Hematopoietic multipotent progenitor cell treated with erythropoietin and hydrocortisone succinate and interleukin-3 and kit ligand, for 8 days (in vitro differentiated cells): ENCODE measurements around the gene ZFPM1.
"Not testable (repeated sequence)": the region's sequence is repeated elsewhere in the genome, so short reads cannot be mapped to it uniquely, and the experiment has no call there.

Source experiments
- DNase-seq: peaks from one replicate; pipeline ENCODE4 v3.0.0-alpha.2; 2015

The ZFPM1 gene

DNA sequence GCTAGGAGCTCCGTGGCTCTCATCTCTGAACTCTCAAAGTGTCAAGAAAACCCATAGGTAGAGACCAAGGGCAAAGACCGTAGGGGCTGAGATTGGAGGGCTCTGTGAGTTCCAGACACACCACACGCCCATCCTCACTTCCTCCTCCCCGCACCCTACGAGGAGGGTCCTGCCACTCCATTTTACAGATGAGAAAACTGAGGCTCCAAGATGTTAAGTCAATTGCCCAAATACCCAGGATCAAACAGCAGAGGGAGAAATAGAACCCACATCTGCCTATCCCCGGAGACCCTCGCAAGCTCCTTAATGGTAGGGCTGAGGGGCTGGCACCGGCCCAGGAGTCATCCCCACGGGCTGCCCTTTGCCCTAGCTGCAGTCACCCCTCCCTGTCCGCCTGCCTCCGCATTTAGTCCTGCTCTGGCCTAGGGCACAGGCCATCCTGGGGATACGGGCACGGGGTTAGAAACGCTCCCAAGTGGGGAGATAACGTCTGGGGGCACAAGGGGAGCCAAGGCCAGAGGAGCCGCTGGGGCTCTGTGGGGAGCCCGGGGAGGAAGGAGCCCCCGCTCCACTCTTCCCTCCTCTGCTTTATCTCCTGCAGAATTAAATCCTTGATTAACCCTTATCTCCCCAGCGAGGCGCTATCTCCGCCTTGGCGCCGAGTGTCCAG lies 63.0 kb downstream of the ZFPM1 start:
- DNase-seq, result no peak

GRCh38 chr16:88516601-88517061 lies 63.6 kb downstream of the ZFPM1 start:
- no peak for DNase-seq

DNA sequence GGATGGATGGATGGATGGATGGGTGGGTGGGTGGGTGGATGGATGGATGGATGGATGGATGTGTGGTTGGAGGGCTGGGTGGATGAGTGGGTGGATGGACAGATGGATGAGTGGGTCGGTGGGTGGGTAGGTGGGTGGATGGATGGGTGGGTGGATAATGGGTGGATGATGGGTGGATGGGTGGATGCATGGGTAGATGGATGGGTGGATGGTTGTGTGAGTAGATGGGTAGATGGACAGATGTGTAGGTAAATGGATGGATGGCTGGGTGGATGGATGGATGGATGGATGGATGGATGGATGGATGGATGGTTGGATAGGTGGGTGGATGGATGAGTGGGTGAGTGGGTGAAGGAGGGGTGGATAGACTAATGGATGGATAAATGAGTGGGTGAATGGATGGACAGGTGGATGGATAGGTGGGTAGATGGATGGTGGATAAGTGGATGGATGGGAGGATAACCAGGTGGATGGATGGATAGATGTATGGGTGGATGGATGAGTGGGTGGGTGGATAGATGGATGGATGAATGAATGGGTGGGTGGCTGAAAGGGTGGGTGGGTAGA lies 64.2 kb downstream of the ZFPM1 start:
- DNase-seq, result not testable (repeated sequence)

- DNase-seq, result not testable (repeated sequence)
Measured at GRCh38 chr16:88518411-88519111, 65.5 kb downstream of the ZFPM1 start.

DNA sequence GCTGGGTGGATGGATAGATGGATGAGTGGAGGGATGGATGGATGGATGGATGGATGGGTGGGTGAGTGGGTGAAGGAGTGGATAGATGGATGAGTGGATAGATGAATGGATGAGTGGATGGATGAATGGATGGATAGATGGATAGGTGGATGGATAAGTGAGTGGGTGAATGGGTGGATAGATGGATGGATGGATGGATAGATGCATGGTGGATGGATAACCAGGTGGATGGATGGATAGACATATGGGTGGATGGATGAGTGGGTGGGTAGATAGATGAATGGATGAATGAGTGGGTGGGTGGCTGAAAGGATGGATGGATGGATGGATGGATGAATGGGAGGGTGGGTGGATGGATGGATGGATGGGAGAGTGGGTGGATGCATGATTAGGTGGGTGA lies 66.2 kb downstream of the ZFPM1 start:
- DNase-seq, result no peak

DNA sequence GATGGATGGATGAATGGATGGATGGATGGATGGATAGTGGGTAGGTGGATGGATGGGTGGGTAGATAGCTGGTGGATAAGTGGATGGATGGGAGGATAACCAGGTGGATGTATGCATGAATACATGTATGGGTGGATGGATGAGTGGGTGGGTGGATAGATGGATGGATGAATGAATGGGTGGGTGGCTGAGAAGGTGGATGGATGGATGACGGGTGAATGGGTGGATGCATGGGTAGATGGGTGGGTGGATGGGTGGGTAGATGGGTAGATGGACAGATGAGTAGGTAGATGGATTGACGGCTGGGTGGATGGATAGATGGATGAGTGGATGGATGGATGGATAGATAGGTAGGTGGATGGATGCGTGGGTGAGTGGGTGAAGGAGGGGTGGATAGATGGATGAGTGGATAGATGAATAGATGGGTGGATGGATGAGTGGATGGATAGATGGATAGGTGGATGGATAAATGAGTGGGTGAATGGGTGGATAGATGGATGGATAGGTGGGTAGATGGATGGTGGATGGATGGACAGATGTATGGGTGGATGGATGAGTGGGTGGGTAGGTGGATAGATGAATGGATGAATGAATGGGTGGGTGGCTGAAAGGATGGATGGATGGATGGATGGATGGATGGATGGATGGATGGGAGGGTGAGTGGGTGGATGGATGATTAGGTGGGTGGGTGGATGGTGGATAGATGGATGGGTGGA lies 67.0 kb downstream of the ZFPM1 start:
- no peak for DNase-seq

DNA sequence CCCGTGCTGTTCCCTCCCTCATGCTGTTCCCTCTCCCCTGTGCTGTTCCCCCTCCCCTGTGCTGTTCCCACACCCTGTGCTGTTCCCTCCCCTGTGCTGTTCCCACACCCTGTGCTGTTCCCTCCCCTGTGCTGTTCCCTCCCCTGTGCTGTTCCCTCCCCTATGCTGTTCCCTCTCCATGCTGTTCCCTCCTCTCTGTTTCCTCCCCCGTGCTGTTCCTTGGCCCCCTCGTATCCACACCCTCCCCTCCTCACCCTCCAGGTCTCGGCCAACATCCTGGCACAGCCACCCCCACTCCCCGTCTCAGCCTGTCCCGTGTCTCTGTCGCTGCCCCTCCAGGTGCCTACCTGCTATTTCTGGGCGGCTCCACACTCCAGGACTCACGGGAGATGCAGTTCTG lies 68.6 kb downstream of the ZFPM1 start:
- no peak for DNase-seq

DNA sequence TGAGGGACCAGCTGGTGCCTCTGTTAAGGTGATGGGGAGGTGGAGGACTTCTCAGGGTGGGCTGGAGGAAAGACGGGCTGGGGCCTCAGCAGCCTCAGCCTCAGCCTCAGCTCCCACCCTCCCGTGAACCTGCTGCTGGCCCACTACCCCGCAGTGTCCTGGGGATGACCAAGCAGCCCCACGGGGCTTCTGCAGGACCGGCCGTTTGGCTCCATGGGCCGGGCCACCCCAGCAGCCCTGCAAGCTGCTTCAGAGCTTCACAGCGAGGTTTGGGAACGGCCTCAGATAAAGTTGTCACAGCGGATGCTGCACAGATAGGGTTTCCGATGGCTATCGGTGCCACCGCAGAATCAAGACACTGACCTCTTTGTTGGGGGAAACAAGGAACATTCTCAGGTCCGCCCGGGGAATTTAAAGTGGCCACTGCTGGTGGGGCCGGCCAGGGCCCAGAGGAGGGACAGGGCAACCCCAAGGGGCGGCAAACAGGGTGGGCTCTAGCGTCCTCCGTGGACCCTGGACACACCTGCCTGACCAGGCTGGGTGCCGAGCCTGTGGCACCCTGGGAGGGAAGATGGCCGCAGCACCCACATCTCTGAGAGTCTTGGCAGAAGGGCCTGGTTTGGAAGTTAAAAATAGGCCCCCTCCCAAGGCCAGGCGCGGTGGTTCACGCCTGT lies 69.3 kb downstream of the ZFPM1 start:
- DNase-seq, result no peak

- DNase-seq, result peak; percentile 87
Measured at GRCh38 chr16:88523309-88524161, 70.5 kb downstream of the ZFPM1 start.

DNA sequence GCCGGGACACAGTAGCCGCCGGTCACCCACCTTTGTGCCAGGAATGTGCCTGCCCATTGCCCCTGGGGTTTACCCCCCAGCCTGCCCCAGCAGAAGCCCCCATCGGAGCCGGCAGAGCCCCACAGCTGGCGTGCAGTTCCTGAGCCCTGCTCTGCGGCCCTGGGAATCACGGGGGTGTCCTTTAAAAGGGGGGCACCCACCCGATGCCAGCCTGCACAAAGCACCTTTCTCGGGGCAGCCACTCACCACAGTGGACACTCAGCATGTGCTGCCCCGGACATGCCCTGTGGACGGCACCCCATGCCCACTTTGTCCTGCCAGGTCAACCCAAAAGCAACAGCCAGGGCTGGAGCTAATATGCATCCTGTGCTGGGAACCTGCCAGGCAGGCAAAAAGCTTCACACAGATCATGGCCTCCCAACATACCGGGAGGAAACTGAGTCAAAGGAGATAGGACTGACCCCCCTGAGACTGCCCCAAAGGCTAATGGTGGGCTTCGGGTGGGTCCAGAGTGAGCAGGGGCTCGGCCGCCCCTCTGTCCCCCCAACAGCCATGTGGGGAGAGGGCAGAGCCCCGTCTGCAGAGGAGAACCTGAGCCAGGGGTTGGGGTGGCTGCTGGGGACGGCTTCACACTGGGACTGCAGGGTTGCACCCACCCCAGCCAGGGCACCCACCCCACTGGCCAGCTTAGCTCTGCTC lies 71.3 kb downstream of the ZFPM1 start:
- no peak for DNase-seq

- no peak for DNase-seq
Measured at GRCh38 chr16:88524973-88525662, 72.0 kb downstream of the ZFPM1 start.

DNA sequence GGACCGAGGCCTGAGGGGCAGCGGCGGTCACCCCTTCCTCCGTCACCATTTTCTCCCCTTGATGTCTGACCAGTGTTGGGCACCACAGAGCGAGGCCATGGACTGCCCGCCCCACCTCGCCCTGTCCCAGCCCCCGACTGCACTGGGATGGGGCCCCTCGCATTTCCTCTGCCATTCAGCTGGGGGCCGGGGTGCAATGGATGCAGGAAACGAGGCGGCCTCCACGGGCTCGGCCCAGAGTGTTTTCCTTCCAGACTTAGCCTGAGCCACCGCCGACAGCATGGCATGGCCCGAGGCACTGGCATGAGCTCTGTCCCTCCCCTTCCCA lies 72.5 kb downstream of the ZFPM1 start:
- no peak for DNase-seq

GRCh38 chr16:88526008-88526905 lies 73.2 kb downstream of the ZFPM1 start:
- peak; percentile 45 for DNase-seq

DNA sequence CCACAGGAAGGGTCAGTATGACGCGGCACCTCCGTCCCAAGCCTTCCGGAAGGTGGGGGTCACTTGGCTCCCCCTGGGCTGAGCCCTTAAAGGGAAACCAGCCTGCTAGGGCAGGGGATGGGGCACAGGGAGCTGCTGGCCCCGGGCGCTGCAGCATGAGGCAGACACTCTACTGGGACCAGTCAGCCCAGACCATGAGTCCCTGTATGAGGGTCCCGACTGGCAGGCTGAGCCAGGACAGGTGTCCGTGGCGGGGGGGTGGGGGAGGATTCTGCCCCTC lies 73.8 kb downstream of the ZFPM1 start:
- no peak for DNase-seq

GRCh38 chr16:88527186-88527936 lies 74.3 kb downstream of the ZFPM1 start:
- DNase-seq, result peak; percentile 63

GRCh38 chr16:88527937-88528743 lies 75.1 kb downstream of the ZFPM1 start:
- DNase-seq, result no peak

GRCh38 chr16:88528902-88529318 lies 75.8 kb downstream of the ZFPM1 start:
- DNase-seq, result no peak

DNA sequence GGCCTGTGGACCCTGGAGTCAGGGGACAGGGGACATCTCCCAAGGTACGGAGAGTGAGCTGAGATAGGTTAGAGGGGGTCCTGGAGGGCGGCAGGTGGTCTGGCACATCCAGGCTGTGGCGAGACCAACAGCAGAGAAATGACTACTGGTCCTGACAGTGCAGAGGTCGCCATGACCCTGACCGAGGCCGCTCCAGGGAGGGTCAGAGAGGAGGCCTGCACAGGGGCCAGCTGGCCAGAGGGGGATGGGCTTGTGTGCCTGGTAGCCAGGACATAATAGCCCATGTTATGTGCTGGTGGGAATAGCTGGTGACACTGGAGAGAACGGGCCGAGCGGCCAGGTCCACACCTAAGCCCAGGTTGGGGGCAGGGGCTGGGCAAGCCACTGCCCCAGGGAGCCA lies 76.5 kb downstream of the ZFPM1 start:
- DNase-seq, result no peak
